Articular chondrocyte of knee joint (primary cell): ENCODE measurements around the gene APELA. TPM values are rescaled to one million over a fixed set of nuclear protein-coding genes. Genes with fewer than 3 reads are reported as not detected.

Experiments
- total RNA-seq: library from RNA; depleted of rRNA; stranded (reverse); fragments of >200 nt; gene quantifications from 2 replicates; pipeline ENCODE4 v1.2.3, GENCODE V29; 2012

APELA gene, protein sequence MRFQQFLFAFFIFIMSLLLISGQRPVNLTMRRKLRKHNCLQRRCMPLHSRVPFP
- not detected in 2 replicates for total RNA-seq

DNA sequence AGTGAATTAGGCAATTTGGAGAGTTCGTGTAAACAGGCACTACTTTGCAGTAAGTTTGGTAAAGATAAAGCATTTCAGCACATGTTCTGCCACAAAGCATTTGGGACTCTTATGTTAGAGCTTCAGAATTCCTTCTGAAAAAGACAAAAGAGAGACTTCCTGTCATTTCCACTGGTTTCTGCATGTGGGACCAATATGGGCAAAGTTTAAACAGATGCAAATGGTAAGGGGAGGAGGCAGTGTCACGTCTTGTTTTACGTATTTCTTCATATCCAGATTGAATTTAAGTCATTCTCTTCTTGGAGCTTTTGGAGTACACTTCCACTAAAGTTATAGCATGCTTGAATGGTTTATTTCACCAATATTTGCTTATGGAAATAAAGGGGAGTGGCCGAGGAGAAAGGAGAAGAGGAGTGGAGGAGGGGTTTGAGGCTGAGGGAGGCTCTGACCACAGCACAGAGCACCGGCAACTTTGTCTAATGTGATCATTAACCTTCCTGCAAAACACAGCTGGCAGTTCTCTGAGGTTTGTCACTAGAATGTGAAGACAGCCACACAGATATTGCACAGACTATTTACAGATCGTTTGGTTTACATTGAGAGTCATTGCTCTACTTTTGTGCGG lies at the start of gene APELA:
Gene APELA, plus strand, starts transcription at position 479 of the 625 bp plus-strand sequence. CDS start 154 bp downstream, outside the sequence.

Other genes starting within 250 kb of the APELA start
- 0.11 TPM in 1 of 2 replicates, not detected in the other for gene SMIM31, start 123.0 kb upstream of the APELA start, total RNA-seq
- gene TRIM61, start 100.5 kb downstream of the APELA start, total RNA-seq, result 1.3 and 3.6 TPM in 2 replicates
- not detected in 2 replicates for gene TRIM60, start 154.8 kb downstream of the APELA start, total RNA-seq
- gene TRIM75, start 176.7 kb downstream of the APELA start, total RNA-seq, result not detected in 2 replicates
- 19.8 and 19.9 TPM in 2 replicates for gene TMEM192, start 235.7 kb downstream of the APELA start, total RNA-seq